GM20431 (cell line): ENCODE data around the gene DLX4.

ENCODE experiments used
- in situ Hi-C: fragments of 300-500 bp; cut with MseI, MboI; formaldehyde crosslinking; loops from one replicate; pipeline ENCODE4 v1.15.0; 2020; ENCODE audit warnings: low sequenced_read_pairs; ENCODE audit not compliant: unreplicated experiment

DLX4 gene

GRCh38 chr17:49967205-49967604, 1.8 kb upstream of the DLX4 start:
- in situ Hi-C loops, result no loop called here

- in situ Hi-C loops, result no loop called here
These were observed 1.2 kb upstream of the DLX4 start for GRCh38 chr17:49967621-49968404.

DNA sequence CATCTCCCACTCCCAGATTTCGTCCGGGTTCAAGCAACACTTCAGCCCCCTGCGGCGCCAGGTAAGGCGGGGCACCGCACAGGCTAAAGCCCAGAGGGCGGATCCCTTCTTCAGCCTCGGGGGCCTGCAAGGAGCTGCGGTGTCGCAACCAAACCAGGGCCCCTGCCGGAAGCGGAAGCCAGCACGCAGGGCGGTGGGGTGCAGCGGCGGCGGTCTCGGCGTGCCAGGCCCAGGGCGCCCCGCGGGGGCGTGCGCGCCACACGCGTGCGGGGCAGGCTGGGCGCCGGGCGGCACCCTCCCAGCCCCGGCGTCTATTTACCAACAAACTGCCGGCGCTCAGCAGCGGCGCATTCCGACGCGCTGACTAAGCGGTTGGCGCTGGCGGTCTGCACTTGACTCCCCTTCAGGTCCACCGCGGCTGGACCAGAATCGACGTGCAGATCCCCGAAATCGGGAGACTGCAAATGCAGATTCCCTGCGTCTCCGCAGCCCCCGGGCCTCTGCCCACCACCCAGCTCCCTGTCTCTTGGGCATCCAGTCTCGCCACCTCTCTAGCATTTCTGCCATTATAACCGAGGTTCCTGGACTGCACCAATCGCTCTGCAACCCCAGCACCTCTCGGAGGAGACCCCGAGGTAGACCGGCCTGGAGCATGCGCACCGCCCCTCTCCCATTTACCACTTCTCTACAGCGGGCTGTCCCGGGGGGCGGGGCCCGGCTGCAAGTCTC, 421 bp upstream of the DLX4 start:
- in situ Hi-C loops, result no loop called here

DNA sequence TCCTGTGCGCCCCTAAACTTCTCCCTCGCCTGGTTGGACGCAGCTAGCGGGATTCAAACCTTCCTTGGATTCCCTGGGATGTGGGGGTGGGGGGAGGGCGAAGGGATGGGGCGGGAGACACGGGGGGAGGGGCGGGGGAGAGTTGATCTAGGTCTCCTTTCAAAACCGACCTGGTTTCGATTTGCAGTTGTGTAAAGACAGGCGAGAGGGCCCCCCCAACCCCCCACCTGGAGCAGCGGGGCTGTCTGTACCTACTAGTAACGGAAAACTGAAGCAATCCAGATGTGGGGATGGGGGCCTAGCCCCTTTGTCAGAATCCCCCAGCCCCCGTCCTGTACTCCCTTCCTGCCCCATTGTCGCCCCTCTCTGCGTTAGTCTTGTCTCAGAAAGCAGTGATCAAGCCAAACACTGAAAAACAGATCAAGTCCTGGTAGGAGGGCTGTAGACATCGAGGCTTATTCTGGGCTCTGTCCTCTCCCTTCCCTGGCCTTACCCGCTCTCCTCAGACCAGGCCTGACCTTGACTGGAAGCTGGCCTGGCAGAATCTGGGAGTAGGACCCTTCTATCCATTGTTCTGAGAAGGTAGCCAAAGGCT, 902 bp downstream of the DLX4 start:
- in situ Hi-C loops, result no loop called here

DNA sequence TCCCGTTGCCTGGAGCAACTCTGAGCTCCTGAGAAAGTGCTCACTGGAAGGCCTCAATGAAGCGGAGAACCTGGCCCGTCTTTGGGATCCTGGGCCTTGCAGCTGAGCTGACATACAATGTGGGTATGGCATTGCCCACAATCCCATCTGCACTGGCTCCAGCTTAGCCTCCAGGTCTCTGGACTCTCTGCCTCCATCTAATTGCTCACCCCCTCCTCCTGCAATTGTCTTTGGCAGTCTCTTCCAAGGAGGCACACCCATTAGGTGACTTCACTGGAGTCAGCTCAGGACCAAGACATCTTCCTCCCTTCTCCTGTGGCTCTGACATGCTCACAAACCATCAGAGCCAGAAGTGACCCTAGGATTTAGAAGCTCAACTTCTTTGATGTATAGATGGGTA, 1.5 kb downstream of the DLX4 start:
- in situ Hi-C loops, result no loop called here

DNA sequence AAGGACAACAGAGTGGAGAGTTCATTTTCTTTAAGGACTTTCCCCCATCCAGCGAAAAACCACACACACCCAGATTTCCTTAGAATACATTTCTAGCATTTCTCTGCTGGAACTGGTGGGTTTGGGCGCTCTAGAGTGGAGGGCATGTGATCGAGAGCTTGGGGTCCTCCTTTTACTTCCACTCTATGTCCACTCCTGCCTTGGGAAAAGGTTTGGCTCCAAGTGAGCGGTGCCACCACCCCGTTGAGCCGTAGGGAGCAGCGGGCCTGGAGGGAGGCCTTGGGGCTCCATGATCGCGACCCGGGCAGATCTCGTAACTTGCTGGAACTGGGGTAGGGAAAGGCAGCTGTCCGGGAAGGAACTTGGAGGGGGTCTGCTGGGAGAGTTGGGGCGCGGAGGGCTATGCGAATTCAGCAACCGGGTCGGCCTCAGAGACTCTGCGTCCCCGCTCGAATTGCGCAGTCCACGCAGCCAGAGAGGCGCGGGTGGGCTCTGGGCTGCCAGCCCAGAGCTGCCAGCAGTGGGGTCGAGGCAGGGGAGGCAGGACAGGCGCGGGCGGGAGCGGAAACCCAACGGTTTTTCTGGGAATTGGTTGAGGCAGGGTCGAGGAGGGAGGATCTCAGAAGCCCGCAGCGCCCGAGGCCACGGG, 2.3 kb downstream of the DLX4 start:
- in situ Hi-C loops, result no loop called here

DNA sequence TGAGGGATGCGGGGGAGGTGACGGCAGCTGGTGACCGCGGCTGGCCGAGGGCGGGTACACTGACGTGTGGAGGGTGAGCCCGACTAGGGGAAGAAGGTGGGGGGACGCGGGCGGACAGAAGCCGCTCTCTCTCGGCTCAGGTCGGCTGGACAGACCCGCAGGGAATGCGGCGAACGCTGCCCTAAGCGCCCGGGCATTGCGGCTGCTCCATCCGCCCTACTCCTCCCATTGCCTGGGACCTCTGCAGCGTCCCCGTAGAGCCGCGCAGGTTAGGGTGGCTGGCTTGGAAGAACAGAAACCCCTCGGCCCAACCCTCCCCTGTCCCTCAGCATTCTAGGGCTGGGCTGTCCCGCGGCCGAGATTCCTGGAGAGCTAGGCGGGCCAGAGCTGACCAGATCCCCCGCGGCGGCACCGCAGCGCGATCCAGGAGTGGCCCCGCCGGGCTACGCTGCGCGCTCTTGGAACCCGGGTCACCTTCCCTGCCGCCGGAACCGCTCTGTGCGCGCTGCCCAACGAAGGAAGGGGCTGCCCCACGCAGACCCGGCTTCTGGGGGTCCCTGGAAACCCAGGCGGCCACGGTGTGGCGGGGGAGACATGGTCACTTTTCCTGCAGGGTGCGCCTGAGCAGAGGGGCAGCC, 3.0 kb downstream of the DLX4 start:
- in situ Hi-C loops, result no loop called here

DNA sequence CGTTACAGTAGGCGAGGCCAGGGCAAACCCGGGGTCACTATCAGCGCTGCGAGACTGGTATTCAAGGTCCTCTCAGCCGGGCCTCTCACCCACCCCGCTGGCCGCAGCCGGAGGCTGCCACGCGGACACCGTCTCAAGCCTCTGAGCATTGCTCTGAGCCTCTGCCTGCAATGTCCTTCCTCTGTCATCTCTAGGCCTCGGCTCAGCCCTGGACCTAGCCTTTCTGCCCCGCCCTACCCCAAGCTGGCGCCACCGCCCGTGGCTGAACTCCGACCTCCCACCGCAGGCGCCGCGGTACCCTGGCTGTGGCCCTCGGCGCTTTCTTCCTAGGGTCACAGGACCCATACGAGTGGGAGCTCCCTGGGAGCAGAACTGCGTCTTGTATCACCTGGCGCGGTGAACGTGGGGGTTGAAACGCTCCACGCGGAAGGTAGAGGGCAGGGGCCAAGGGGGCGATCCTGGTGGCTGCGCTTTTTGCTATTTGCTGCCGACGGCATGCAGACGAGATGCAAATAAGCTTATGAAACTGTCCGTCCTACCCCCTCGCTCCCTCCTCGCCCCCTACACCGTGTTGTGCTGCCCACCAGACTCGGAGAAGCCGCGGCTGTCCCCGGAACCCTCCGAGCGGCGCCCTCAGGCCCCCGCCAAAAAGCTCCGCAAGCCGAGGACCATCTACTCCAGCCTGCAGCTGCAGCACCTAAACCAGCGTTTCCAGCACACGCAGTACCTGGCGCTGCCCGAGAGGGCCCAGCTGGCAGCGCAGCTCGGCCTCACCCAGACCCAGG, 3.7 kb downstream of the DLX4 start:
- in situ Hi-C loops, result no loop called here

DNA sequence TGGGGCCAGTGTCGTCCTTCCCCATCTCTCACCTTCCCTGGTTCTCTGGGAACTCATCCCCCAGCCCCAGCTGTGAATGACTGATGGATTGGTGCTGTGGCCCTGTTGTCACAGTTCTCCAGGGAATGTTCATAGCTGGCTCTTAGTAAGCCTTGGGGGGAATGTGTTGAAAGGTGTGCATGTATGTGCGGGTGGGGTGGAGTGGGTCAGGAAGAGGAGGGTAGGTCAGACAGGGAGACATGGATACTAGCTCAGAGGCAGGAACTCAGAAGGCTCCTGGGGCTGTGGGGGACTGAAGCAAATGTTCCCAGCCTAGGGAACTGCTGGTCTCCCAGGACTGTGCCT, 4.3 kb downstream of the DLX4 start:
- in situ Hi-C loops, result no loop called here

- in situ Hi-C loops, result loop anchor here (25.0 kb wide), 1 partner anchor 413 kb away; no protein-coding TSS in a partner anchor
These were observed 6.5 kb downstream of the DLX4 start for GRCh38 chr17:49975531-49975930.

DNA sequence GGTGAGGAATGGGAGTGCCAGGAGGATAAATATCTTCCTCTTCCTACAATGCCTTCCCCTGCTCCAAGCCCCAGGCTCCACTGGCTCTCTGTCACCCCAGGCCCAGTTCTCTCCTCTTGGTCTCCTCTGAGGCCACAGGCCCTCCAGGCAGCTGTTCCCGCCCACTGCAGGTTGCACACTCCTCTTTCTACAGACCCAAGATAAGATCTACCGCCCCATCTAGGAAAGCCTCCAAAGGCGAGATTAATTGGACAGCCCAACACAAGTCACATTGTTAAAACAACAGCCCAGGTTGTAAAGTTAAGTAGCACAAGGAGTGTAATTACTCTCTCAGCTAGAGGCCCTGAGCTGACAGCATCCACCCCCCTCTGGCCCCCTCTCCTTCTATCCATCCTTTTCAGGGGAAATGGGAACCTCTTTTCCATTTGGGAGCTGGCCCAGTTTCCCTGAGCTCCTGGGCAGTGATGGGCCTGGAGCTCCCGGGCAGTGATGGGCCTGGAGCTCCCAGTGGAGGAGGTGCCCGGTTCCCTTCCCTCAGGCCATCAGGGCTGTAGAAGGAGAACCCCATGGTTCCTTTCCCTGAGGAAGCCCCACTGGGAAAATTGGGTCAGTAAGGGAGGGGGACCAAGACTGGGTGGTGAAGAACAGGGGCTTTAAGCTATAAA, 7.3 kb downstream of the DLX4 start:
- in situ Hi-C loops, result loop anchor here (25.0 kb wide), 1 partner anchor 414 kb away; no protein-coding TSS in a partner anchor

GRCh38 chr17:49976828-49977202, 7.8 kb downstream of the DLX4 start:
- in situ Hi-C loops, result loop anchor here (25.0 kb wide), 1 partner anchor 415 kb away; no protein-coding TSS in a partner anchor

- in situ Hi-C loops, result loop anchor here (25.0 kb wide), 1 partner anchor 415 kb away; no protein-coding TSS in a partner anchor
These were observed 8.7 kb downstream of the DLX4 start for GRCh38 chr17:49977463-49978389.

DNA sequence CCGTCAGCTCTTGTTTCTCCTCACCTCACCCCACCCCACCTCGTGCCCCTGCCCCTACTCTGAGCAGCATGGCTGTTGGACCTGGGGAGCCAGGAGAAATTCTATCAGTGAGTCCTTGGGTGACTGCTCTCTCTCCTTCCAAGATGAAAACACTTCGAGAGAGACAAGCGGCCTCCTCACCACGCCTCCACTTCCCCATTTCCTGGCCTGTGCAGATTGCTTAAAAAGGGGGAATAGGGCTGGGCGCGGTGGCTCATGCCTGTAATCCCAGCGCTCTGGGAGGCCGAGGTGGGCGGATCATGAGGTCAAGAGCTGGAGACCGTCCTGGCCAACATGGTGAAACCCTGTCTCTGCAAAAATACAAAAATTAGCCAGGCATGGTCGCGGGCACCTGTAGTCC, 9.5 kb downstream of the DLX4 start:
- in situ Hi-C loops, result loop anchor here (25.0 kb wide), 1 partner anchor 416 kb away; no protein-coding TSS in a partner anchor

DNA sequence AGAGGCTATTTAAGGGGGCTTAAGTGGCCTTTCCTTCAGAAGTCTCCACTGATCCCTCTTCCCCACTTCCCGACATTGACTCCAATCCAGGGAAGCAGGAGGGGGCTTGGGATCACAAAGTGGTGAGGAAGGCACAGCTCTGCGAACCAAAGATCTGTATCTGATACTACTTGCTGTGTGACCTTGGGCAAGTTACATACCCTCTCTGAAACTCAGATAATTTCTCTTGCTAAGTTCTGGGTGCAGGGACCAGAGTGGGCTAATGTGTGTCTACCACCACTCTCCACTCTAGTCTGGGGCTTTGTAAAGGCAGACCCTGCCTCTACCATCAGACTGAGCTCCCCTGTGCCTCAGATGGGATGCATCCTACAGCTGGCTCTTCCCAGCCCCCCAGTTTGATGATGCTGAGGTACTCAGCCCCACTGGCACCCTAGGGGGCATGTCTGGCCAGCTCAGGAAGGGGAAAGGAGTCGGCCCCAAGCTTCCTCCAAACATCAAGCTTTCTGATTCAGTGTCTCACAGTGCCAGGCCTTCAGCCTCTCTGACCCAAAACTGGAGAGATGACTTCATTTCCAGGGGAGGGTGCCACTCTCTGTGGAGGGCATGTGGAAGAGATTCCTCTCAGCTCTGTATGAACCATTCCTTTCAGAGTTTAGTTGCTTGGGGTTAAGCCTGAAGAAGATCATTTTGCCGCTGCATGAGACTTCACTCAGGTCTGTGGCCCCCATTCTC, 10.9 kb downstream of the DLX4 start:
- in situ Hi-C loops, result loop anchor here (25.0 kb wide), 1 partner anchor 418 kb away; no protein-coding TSS in a partner anchor

DNA sequence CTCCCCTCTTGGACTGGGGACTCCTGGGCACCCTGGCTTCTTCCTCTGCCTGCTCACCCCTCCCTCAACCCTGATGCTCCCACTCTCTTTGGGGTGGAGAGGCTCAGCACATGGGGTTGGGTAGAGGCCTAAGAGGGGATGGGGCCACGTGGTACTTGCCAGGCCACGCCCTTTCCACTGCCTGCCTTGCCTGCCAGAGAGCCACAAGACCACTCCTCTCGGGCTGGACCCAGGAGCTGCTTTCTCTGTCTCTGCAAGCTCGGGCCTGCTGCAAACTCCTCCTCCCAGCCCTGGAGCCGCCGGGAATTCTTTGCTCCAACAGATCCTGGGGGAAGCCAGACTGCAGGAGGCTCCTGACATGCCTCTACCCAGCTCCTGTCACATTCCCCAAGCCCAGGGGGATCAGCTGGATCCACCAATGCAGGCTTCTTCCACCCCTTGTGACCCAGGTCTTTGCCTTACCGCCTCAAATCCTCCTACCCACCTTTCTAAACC, 11.8 kb downstream of the DLX4 start:
- in situ Hi-C loops, result loop anchor here (25.0 kb wide), 1 partner anchor 418 kb away; no protein-coding TSS in a partner anchor

- in situ Hi-C loops, result loop anchor here (25.0 kb wide), 1 partner anchor 422 kb away; no protein-coding TSS in a partner anchor
These were observed 15.3 kb downstream of the DLX4 start for GRCh38 chr17:49984283-49984682.
